Neural cell (in vitro differentiated cells): ENCODE results near the gene APOF. TPM values are rescaled to one million over a fixed set of nuclear protein-coding genes. Genes with fewer than 3 reads are reported as not detected.

ENCODE experiments used
- H2AFZ ChIP-seq: fragments of 200-600, 300-800 bp; sonication (generic), shearing (Covaris generic); 2 replicates; pipeline ENCODE4 v1.6.0; 2014; ENCODE audit warnings: low read depth, mild to moderate bottlenecking, antibody characterized with exemption, low read length, moderate library complexity
- H3F3A ChIP-seq: fragments of 200-600 bp; shearing (Covaris generic); 2 replicates; pipeline ENCODE4 v1.6.1; 2016; ENCODE audit warnings: mild to moderate bottlenecking, moderate library complexity, mixed read lengths, antibody characterized with exemption, low read length; ENCODE audit not compliant: insufficient read depth, poor library complexity, severe bottlenecking
- H3K27ac ChIP-seq: fragments of 200-600, 300-800 bp; sonication (generic), shearing (Covaris generic); 2 replicates; pipeline ENCODE4 v1.5.1; 2014; ENCODE audit warnings: mild to moderate bottlenecking, low read length, moderate library complexity
- H3K27me3 ChIP-seq: fragments of 300-800, 200-600 bp; sonication (generic), shearing (Covaris generic); 2 replicates; pipeline ENCODE4 v1.6.0; 2014; ENCODE audit warnings: mild to moderate bottlenecking, low read depth, low read length, moderate library complexity; ENCODE audit not compliant: insufficient read depth
- H3K36me3 ChIP-seq: fragments of 300-800, 200-600 bp; sonication (generic), shearing (Covaris generic); 2 replicates; pipeline ENCODE4 v1.5.1; 2014; ENCODE audit warnings: mild to moderate bottlenecking, antibody characterized with exemption, low read length, moderate library complexity; ENCODE audit not compliant: insufficient read depth
- H3K4me2 ChIP-seq: fragments of 300-800, 200-600 bp; sonication (generic), shearing (Covaris generic); 2 replicates; pipeline ENCODE4 v1.6.0; 2014; ENCODE audit warnings: mild to moderate bottlenecking, low read length
- H3K4me3 ChIP-seq: fragments of 300-800, 200-600 bp; sonication (generic), shearing (Covaris generic); 2 replicates; pipeline ENCODE4 v1.5.1; 2014; ENCODE audit warnings: mild to moderate bottlenecking, low read length, moderate library complexity
- H3K79me2 ChIP-seq: fragments of 200-600 bp; shearing (Covaris generic); replicated peaks from 2 replicates; pipeline ENCODE4 v1.6.0; 2014; ENCODE audit warnings: mild to moderate bottlenecking, low read length, moderate library complexity; ENCODE audit not compliant: insufficient read depth
- H3K9ac ChIP-seq: fragments of 300-800, 200-600 bp; sonication (generic), shearing (Covaris generic); 2 replicates; pipeline ENCODE4 v1.6.1; 2016; ENCODE audit warnings: mild to moderate bottlenecking, low read length, mixed read lengths
- H3K9me2 ChIP-seq: fragments of 200-600 bp; shearing (Covaris generic); 2 replicates; pipeline ENCODE4 v1.6.1; 2016; ENCODE audit warnings: mild to moderate bottlenecking, low read length, mixed read lengths; ENCODE audit not compliant: insufficient read depth
- H3K9me3 ChIP-seq: fragments of 200-600, 300-800 bp; sonication (generic), shearing (Covaris generic); 2 replicates; pipeline ENCODE4 v1.6.1; 2016; ENCODE audit warnings: mild to moderate bottlenecking, mixed run types, low read length, moderate library complexity, mixed read lengths
- H4K20me1 ChIP-seq: fragments of 200-600 bp; shearing (Covaris generic); 2 replicates; pipeline ENCODE4 v1.6.1; 2016; ENCODE audit warnings: mild to moderate bottlenecking, mixed run types; ENCODE audit not compliant: insufficient read depth
- EP300 ChIP-seq: fragments of 450-650 bp; conservative IDR thresholded peaks from 2 replicates; pipeline ENCODE4 v1.6.1; 2014; ENCODE audit warnings: antibody characterized with exemption, mild to moderate bottlenecking, moderate library complexity; ENCODE audit not compliant: poor library complexity, severe bottlenecking
- EZH2 ChIP-seq: fragments of 200-600, 300-800 bp; shearing (Covaris generic), sonication (generic); IDR thresholded peaks from 2 replicates; pipeline ENCODE4 v1.6.1; 2014; ENCODE audit warnings: antibody characterized with exemption, low read length, borderline replicate concordance, mild to moderate bottlenecking; ENCODE audit not compliant: insufficient read depth, poor library complexity, severe bottlenecking
- MXI1 ChIP-seq: fragments of 450-650 bp; conservative IDR thresholded peaks from 2 replicates; pipeline ENCODE4 v1.6.1; 2014; ENCODE audit warnings: antibody characterized with exemption, mild to moderate bottlenecking; ENCODE audit not compliant: poor library complexity, severe bottlenecking
- POLR2AphosphoS5 ChIP-seq: IDR thresholded peaks from 2 replicates; pipeline ENCODE4 v1.6.1; 2012
- RAD21 ChIP-seq: fragments of 450-650 bp; conservative IDR thresholded peaks from 2 replicates; pipeline ENCODE4 v1.6.1; 2014; ENCODE audit warnings: antibody characterized with exemption, mild to moderate bottlenecking, moderate library complexity
- REST ChIP-seq: IDR thresholded peaks from 2 replicates; pipeline ENCODE4 v1.6.1; 2012; ENCODE audit warnings: borderline replicate concordance
- SMC3 ChIP-seq: fragments of 450-650 bp; conservative IDR thresholded peaks from 2 replicates; pipeline ENCODE4 v1.6.1; 2014; ENCODE audit warnings: antibody characterized with exemption, mild to moderate bottlenecking, moderate library complexity; ENCODE audit not compliant: poor library complexity
- TAF1 ChIP-seq: IDR thresholded peaks from 2 replicates; pipeline ENCODE4 v1.6.1; 2012; ENCODE audit warnings: low read depth
- polyA plus RNA-seq: library from polyadenylated mRNA; depleted of rRNA; stranded (reverse); fragments of >200 nt; gene quantifications from 2 replicates; pipeline ENCODE4 v1.2.3, GENCODE V29; 2014
- TF ChIP-seq, protein P1 (sequence below): fragments of 450-650 bp; IDR thresholded peaks from 2 replicates; pipeline ENCODE4 v1.5.1; 2014; ENCODE audit warnings: antibody characterized with exemption, mild to moderate bottlenecking, moderate library complexity; ENCODE audit not compliant: poor library complexity, severe bottlenecking

The APOF gene
- polyA plus RNA-seq, 1 donor from 2014 or later: not detected

GRCh38 chr12:56315622-56316473, 46.8 kb downstream of the APOF start, which contains the start of gene CNPY2:
CNPY2 (minus strand) TSS chr12:56315988; CDS start chr12:56315217, 771 bp downstream.
- H3K27me3 ChIP-seq: no peaks in the 10 kb centered on the region
- TF ChIP-seq POLR2AphosphoS5 (peak; percentile 78), SMC3 (peak; percentile 37), MXI1 (peak; percentile 86), EP300 (no peak)
- TF ChIP-seq, protein P1, sequence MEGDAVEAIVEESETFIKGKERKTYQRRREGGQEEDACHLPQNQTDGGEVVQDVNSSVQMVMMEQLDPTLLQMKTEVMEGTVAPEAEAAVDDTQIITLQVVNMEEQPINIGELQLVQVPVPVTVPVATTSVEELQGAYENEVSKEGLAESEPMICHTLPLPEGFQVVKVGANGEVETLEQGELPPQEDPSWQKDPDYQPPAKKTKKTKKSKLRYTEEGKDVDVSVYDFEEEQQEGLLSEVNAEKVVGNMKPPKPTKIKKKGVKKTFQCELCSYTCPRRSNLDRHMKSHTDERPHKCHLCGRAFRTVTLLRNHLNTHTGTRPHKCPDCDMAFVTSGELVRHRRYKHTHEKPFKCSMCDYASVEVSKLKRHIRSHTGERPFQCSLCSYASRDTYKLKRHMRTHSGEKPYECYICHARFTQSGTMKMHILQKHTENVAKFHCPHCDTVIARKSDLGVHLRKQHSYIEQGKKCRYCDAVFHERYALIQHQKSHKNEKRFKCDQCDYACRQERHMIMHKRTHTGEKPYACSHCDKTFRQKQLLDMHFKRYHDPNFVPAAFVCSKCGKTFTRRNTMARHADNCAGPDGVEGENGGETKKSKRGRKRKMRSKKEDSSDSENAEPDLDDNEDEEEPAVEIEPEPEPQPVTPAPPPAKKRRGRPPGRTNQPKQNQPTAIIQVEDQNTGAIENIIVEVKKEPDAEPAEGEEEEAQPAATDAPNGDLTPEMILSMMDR: peak; percentile 27
- peaks cover 3% of the 10 kb centered on the region for H3K36me3 ChIP-seq
- no peaks in the 10 kb centered on the region for H3K9me3 ChIP-seq
- peak within 1 kb of the TSS; percentile 68 for H3K4me2 ChIP-seq
- peak within 1 kb of the TSS; percentile 22 for H2AFZ ChIP-seq
- no peaks in the 10 kb centered on the region for H3K9me2 ChIP-seq
- peak within 1 kb of the TSS; percentile 84 for H3K27ac ChIP-seq
- peak within 1 kb of the TSS; percentile 91 for H3K4me3 ChIP-seq
- H3K9ac ChIP-seq: peak within 1 kb of the TSS; percentile 89
- H3F3A ChIP-seq: no peaks in the 10 kb centered on the region
- peaks cover 10% of the 10 kb centered on the region for H3K79me2 ChIP-seq
- H4K20me1 ChIP-seq: no peaks in the 10 kb centered on the region

- Histone ChIP-seq H3F3A (no peaks in the 10 kb centered on the region), H3K79me2 (peaks cover 10% of the 10 kb centered on the region)
- TF ChIP-seq TAF1: no peak
- TF ChIP-seq REST: no peak
- no peak for TF ChIP-seq RAD21
- no peak for TF ChIP-seq EZH2
- TF ChIP-seq, protein P1: no peak
- no peak for TF ChIP-seq MXI1
- no peak for TF ChIP-seq SMC3
- no peak for TF ChIP-seq EP300
- no peak for TF ChIP-seq POLR2AphosphoS5
Observed at GRCh38 chr12:56315249-56315621, 47.4 kb downstream of the APOF start.

More at GRCh38 chr12:56315249-56315621, 47.4 kb downstream of the APOF start:
- H3K27ac ChIP-seq: peak overlapping the region; percentile 84
- H3K9ac ChIP-seq: peak overlapping the region; percentile 89
- peaks cover 4% of the 10 kb centered on the region for H3K36me3 ChIP-seq
- H3K9me2 ChIP-seq: no peaks in the 10 kb centered on the region
- peak overlapping the region; percentile 22 for H2AFZ ChIP-seq
- H3K4me2 ChIP-seq: peak overlapping the region; percentile 68
- no peaks in the 10 kb centered on the region for H3K27me3 ChIP-seq
- H4K20me1 ChIP-seq: no peaks in the 10 kb centered on the region
- H3K9me3 ChIP-seq: no peaks in the 10 kb centered on the region
- H3K4me3 ChIP-seq: peak overlapping the region; percentile 91
